GM19193 (cell line): ENCODE data around the gene NDUFAF2.

Source experiments
- POLR2A ChIP-seq: IDR thresholded peaks from 4 replicates; pipeline ENCODE4 v1.6.1; 2011; ENCODE audit not compliant: insufficient read depth, insufficient read length; ENCODE audit errors: extremely low read depth

Gene NDUFAF2

DNA sequence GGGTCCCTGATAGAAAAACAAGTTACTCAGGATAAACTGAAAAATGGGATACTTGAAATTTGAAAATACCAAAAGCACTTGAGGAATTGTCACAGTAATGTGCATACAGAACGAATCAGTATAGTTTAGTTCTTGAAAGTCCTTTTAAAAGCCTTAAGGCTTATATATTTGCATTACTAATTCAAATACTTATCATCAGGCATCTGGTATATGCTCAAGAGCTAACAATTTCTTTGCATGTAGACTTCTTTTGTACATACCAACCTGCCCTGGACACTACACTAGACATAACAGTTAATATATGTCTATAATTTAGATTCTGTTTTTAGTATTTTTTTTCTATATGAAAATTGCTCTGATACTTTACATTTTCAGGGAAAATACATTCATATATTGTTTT, 174.1 kb downstream of the NDUFAF2 start:
- no peak for TF ChIP-seq POLR2A

DNA sequence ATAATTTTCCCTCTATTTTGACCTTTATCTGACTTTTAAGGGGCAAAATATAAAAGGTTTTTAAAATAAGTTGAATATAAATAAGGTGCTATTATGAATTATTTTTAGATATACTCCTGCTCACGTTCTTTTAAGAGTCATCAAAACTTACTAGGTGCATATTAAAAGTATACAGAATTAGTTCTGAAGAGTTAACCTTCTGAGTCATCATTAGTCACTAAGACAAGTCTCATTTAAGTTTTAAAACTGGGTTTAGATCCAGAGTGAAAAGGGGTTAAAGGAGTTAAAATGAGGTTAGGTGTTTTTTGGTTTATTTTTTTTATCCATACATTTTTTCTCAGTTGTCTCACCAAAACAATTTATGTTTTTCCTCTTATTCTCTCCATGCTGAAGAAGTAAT, 175.5 kb downstream of the NDUFAF2 start:
- TF ChIP-seq POLR2A: no peak

DNA sequence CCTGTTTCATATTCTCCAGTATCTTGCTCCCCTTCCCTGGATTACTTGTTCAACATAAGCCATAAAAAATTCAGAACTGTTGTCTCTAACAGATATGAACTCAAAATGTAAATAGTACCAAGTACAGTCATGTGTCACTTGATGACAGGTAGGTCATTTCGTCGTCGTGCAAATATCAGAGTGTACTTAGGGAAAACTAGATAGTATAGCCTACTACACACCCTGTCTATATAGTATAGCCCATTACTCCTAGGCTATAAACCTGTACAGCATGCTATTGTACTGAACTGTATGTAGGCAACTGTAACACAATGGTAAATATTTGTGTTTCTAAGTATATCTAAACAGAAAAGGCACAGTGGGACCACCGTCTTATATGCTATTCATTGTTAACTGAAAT, 178.1 kb downstream of the NDUFAF2 start:
- no peak for TF ChIP-seq POLR2A

DNA sequence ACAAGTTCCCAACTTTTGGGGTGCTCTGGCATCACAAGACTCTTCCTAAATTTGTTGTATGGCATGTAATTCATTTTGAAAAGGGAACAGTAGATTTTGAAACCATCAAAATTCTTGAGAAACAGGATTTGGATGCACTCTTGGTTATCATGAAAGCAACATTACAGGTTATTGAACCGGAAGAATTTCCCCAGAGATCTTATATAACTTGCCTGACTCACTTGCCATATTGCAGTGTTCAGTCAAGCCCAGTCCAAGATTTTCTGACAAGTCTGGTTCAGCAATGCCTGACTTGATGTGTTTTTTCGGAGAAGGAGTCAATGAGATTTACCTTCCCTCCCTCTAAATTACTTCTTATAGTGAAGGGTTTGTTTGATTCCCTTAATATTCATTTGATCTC, 185.3 kb downstream of the NDUFAF2 start:
- no peak for TF ChIP-seq POLR2A

DNA sequence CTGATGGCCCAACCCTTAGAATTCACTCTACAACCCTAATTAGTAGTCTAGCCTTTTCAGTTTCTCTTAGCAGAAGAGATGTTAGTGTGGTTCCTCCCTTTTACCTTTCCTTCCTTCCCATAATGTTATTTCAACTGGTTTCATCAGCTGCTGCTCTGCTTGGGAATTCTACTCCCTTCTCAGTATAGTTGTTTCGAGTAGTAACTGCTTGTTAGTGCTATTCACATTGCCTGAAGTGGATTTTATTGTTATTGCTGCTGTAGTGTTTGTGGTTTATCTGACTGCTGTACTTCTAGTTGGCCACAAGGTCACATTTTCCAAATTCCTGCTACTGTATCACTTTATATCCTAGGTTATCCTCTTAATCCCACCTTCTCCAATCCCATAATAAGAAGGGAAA, 187.6 kb downstream of the NDUFAF2 start:
- no peak for TF ChIP-seq POLR2A

DNA sequence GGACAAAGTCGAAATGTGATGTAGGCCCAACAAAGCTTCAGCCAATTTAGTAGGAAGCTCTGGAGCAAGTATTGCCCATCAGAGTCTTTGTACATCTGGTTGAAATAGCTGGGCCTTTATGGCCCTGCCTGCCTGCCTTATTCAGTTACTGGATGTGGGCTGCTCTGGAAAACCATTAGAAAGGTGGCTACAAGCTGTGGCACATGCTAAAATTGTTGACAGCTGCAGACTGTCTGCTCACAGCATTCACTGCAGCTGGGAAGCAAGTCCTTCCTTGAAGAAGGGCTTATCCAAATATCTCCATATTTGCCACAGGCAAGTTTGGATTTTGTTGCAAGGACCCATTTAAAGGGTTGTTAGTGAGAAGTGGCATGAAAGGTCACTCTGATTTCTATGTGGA, 192.8 kb downstream of the NDUFAF2 start:
- TF ChIP-seq POLR2A: no peak

DNA sequence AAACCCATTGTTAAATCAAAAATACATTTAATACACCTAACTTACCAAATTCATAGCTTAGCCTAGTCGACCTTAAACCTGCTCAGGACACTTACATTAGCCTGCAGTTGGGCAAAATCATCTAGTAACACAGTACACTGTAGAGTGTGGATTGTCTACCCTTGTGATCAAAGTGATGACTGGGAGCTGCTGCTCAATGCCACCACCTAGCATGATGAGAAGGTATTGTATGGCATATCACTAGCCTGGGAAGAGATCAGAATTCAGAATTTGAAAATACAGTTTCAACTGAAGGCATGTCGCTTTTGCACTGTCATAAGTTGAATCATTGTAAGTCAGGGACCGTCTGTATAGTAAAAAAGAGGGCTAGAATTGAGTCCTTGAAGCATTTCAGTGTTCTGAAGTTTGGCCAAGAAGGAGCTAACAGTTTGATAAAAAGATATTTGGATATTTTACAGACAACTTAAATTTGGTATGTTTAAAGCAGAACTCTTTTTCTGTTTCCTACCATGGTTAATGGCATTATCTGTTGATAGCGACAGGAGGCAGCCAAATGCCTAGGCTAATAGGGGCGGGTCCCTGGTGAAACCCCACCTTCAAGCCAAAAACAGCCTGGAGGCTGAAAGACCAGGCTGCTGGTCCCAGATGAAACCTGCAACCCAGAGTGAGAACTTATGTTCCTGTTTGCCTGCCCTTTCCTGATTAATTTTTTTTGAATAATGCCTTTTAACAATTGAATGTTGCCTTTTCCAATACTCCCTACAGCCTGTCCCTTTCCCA, 194.3 kb downstream of the NDUFAF2 start:
- no peak for TF ChIP-seq POLR2A

DNA sequence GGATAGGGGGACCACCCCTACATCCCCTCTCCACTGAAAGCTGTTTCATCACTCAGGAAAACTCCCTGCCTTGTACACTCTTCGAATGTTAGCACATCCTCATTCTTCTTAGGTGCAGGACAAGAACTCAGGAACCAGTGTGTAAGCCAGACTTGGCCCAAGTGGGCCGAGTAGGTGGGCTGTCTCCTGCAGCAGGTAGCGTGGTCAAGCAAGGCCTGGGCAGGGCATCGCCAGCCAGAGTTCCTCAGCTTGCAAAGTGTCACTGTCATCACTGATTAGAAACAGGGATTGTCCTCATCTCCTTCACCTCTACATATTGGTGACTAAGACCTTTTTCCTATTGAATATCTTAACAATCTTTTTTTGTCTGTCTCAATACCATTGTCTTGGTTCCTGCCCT, 194.9 kb downstream of the NDUFAF2 start:
- TF ChIP-seq POLR2A: no peak

DNA sequence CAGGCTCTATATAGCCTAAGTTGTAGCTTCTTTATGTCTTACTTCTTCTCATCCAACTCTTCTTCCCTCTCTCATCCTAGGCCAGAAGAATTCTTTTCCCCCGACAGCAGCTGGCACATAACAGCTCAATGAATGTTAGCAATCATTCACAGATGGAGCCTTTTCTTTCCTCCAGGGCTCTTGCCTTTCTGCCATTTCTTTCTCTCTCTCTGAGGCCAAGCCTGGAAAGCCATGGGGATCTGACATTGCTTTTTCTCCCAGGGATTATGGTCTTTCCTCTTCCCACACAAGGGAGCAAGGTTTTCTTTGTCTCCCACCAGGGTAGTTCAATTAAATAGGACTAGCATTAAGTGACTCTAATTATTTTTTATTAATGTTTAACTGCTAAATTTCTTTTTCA, 196.8 kb downstream of the NDUFAF2 start:
- no peak for TF ChIP-seq POLR2A

DNA sequence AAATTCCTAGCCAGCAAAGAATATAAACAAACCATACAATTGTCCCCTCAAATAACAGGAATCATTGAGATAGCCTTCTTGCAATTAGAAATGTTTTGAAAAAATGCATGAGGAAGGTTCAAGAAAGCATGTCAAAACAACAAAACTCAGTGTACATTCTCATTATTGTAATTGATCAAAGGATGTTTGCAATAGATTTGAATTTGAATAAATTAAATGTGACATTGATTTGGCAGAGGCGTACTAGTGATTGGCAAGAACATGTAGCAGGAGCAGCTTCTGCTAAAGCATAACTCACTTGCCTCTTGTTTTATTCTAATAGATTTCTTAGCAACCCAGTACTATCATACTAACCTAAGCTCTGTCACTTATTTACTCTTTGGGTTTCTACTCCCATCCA, 197.4 kb downstream of the NDUFAF2 start:
- no peak for TF ChIP-seq POLR2A

DNA sequence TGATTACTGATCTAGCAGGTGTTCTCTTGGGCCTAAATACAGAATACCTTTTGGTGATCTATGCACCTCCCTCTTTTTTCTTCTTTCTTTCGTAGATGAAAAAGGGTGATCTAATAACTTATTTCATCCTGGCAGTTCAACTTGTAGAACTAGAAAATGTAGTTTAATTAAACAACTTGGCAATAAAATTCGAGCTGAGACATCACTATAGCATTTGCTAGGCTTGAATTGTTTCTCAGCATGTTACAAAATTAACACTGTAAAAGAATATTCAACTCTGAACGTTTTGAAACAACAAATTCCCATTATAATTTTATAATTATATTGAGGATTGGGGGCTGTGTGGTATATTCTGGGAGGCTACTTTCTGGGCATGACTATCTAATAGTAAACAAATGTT, 197.8 kb downstream of the NDUFAF2 start:
- TF ChIP-seq POLR2A: no peak

DNA sequence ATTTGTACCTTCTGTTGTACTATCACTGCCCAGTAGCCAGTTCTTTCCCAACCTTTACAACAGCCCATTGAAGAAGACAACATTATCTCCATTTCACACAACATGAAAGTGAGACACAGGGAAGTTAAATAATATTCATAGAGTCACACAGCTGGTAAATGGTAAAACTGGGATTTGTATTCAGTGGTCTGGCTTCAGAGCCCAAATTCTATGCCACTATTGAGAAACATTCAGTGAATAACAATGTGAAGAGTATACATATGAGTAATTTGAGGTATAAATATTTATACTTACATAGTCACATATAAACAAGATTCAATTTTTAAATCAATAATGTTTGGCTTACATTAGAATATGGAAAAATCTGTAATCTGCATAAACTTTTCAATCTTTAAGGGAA, 203.5 kb downstream of the NDUFAF2 start:
- no peak for TF ChIP-seq POLR2A

DNA sequence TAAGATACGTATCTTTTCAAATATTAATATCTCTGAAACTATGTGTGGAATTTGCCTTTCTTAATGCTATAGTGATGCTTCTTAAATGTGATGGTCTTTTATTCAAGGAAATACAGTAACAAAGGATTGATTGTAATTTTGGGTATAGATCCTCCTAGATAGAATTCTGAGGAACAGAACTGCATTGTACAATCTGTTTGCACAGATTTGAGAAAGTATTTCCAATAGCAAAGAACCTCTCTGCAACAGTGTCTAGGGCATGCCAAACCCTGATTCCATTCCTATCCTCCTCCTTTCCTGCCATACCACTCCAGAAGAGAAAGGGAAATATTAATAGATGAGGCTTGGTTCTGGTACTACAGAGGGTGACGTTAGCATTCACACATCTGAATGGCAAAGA, 206.9 kb downstream of the NDUFAF2 start:
- TF ChIP-seq POLR2A: no peak

DNA sequence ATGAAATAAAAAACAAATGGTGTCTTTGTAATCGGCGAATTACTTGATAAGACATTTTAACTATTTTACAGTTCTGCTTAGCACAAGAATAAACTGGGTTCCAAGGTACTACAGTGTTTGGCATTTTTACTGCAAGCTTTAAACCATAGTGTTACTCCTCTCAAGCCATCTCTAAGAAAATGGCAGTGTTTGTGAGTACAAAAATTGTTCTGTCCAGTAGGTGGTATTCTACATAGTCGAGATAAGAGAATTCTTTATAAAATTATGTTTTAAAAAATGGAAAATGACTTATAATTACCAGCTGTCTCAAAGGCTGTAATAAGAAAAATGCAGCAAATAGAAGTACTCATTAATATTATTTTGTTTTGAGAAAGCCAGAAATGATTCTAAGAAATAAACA, 214.1 kb downstream of the NDUFAF2 start:
- no peak for TF ChIP-seq POLR2A

DNA sequence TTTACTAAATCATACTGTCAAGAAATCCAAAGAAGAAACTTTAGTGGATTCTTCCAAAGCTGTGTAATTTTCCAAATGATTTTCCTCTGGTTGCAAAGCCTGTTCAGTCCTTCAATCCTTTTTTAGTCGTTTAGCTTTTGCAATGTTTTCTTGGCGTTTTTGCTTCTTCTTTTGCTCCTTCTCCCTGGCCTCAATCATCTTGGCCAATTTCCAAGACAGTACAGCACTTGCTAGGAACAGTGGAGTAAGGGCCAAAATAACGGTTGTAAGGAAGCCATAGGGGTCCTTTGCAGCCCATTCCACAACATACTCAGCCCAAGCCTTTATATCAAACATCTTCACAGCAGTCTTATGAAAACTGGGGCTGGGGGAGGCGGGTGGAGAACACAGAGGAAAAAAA, 214.8 kb downstream of the NDUFAF2 start:
- TF ChIP-seq POLR2A: no peak

DNA sequence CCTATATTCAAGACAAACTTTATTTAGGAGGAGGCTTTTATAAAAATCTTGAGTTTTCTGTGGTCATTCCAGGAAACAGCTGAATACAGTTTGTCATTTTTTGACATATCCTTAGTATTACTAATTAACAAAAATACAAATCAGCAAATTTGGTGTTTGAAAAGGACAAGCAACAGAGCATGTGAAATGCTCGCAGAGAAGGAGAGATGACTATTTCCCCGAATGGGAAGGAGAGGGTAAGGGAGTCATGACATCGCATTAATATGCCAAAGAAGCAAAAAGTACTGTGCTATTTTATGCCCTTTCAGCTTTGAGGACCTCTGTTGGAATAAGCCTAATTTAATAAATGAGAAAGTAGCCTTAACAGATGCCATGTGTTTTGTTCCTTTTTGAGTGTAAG, 215.5 kb downstream of the NDUFAF2 start:
- no peak for TF ChIP-seq POLR2A

DNA sequence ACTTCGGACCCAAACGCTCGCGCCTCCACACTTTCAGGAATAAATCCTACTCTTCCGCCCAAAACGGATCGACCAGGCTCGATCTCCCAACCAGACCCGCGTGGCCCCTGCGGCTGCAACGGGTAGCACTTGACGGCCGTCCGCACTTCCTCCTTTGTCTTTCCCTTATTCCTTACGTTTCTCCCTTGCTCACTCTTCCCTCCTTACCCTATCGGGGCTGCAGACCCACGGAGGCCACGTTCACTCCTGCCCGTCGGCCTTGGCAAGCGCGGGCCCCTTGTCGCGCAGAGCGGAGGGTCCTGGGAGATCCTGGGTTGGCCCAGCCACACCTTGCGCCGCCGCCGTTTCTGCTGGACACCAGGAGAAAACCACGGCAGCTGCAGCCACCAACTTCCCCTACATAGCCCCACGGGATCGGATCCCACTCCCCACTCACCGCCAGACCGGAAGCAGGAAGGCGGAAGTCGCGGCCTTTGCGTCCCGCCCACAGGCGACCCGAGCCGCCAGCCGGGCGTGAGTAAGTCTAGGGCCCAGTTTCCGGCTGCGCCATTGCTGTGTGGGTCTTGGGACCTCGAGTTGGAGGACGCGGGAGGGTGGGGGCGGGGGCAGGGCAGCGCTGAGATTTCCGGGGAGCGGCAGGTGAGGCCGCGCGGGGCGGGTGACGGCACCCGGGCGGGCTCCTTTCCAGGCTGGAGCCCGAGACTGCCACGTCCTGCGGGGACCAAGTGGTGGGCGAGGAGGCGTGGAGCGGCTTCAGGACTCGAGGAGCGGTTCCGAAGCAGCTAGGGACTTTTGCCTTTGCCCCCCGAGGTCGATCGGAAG, 217.2 kb downstream of the NDUFAF2 start, which contains the start of gene SMIM15:
Gene SMIM15, minus strand, starts transcription at position 459 of the 822 bp plus-strand sequence. CDS start 2,297 bp downstream, outside the sequence.
- peak; percentile 86 for TF ChIP-seq POLR2A
